HepG2 (cell line): ENCODE data around the gene ABHD12. TPM values are rescaled to one million over a fixed set of nuclear protein-coding genes. Genes with fewer than 3 reads are reported as not detected.

ENCODE experiments used
- ATAC-seq: fragments of 200-7000 bp; cut with Tn5 transposase; 3 replicates; pipeline ENCODE4 v1.9.1; 2020; ENCODE audit warnings: mild to moderate bottlenecking, moderate library complexity
- BruUV-seq: library from RNA; stranded (reverse); fragments of 400-500 nt; replicated peaks from 2 replicates; lab custom pipeline; 2021; lab: Mats Ljungman, UMichigan
- CTCF ChIA-PET: fragments of 300-600 bp; formaldehyde crosslinking; extraction: SDS; loops from one replicate; lab custom pipeline; 2021; ENCODE audit warnings: low total read pairs, inconsistent platforms, low intra/inter-chr PET ratio; lab: Yijun Ruan, JAX
- POLR2A ChIA-PET: fragments of 350-600 bp; sonication (Branson Sonifier 250); formaldehyde crosslinking; loops from one replicate; lab custom pipeline; 2020; ENCODE audit warnings: antibody characterized with exemption, inconsistent platforms; lab: Yijun Ruan, JAX
- DNase-seq: peaks from one replicate; pipeline ENCODE4 v3.0.0-alpha.2; 2015; ENCODE audit warnings: low spot score
- FAIRE-seq: peaks from 3 replicates; lab custom pipeline; 2011; peaks lifted over from hg19 to GRCh38; lab: Jason Lieb, UNC
- H2AFZ ChIP-seq: one replicate; pipeline ENCODE4 v1.6.1; 2011; ENCODE audit warnings: low read length, inconsistent platforms
- H3K27ac ChIP-seq: fragments of 300-600 bp; 3 replicates; pipeline ENCODE4 v1.8.0; 2011; ENCODE audit warnings: mixed run types, mild to moderate bottlenecking, mixed read lengths, low read length, inconsistent platforms; ENCODE audit not compliant: insufficient read depth; ENCODE audit errors: extremely low read length
- H3K27me3 ChIP-seq, 2 experiments: fragments of 200-600 bp in 1 of 2; 2 replicates in 1 of 2; 3 replicates in 1 of 2; pipeline versions ENCODE4 v1.6.0 to v1.8.0; 2011; ENCODE audit warnings: low read length in 2 of 2, mild to moderate bottlenecking in 2 of 2, moderate library complexity in 2 of 2, inconsistent platforms in 1 of 2; ENCODE audit not compliant: insufficient read depth in 2 of 2, control insufficient read depth in 1 of 2
- H3K36me3 ChIP-seq, 2 experiments: fragments of 200-600 bp in 1 of 2; replicated peaks in 1 of 2; 2 replicates in 1 of 2; 3 replicates in 1 of 2; pipeline versions ENCODE4 v1.5.1 to v1.8.0; 2011; ENCODE audit warnings: low read length in 2 of 2, inconsistent platforms in 1 of 2; ENCODE audit not compliant: insufficient read depth in 2 of 2, control insufficient read depth in 1 of 2
- H3K4me1 ChIP-seq: 2 replicates; pipeline ENCODE4 v1.5.1; 2012; ENCODE audit warnings: low read length, inconsistent platforms; ENCODE audit not compliant: insufficient read depth
- H3K4me2 ChIP-seq: 2 replicates; pipeline ENCODE4 v1.6.0; 2011; ENCODE audit warnings: low read depth, low read length, inconsistent platforms
- H3K4me3 ChIP-seq, 3 experiments: fragments of 200-600 bp in 1 of 3; sonication (generic), shearing (Covaris generic) in 1 of 3; replicated peaks in 1 of 3; 2 replicates each; pipeline ENCODE4 v1.5.1; 2011 to 2016; ENCODE audit warnings: low read length in 3 of 3, inconsistent platforms in 2 of 3, low read depth in 2 of 3, mild to moderate bottlenecking in 2 of 3, control low read depth in 1 of 3, mixed read lengths in 1 of 3; ENCODE audit not compliant: insufficient read depth in 1 of 3
- H3K79me2 ChIP-seq: one replicate; pipeline ENCODE4 v1.6.1; 2011; ENCODE audit warnings: low read length, inconsistent platforms; ENCODE audit not compliant: insufficient read depth
- H3K9ac ChIP-seq: 2 replicates; pipeline ENCODE4 v1.6.0; 2011; ENCODE audit warnings: mild to moderate bottlenecking, low read depth, low read length, inconsistent platforms; ENCODE audit not compliant: insufficient read depth
- H3K9me3 ChIP-seq: 2 replicates; pipeline ENCODE4 v1.5.1; 2012; ENCODE audit warnings: mild to moderate bottlenecking, low read length
- H4K20me1 ChIP-seq: 2 replicates; pipeline ENCODE4 v1.6.0; 2011; ENCODE audit warnings: inconsistent platforms, mild to moderate bottlenecking, low read length, moderate library complexity; ENCODE audit not compliant: insufficient read depth
- BHLHE40 ChIP-seq: IDR thresholded peaks from 2 replicates; pipeline ENCODE4 v1.6.1; 2011; ENCODE audit warnings: low read length, improper control_type of control experiment
- BRF2 ChIP-seq: sonication (generic); formaldehyde crosslinking; IDR thresholded peaks from 2 replicates; pipeline ENCODE4 v1.8.1; 2022; ENCODE audit warnings: mild to moderate bottlenecking, missing genetic modification reagents
- FIP1L1 ChIP-seq: fragments of 200-400 bp; formaldehyde crosslinking; IDR thresholded peaks from 2 replicates; pipeline ENCODE4 v1.6.1; 2018; ENCODE audit warnings: low read depth, mild to moderate bottlenecking, low read length, moderate library complexity, borderline replicate concordance; ENCODE audit not compliant: insufficient read depth
- FOXM1 ChIP-seq: sonication (generic); formaldehyde crosslinking; IDR thresholded peaks from 2 replicates; pipeline ENCODE4 v1.5.0; 2020; ENCODE audit warnings: missing genetic modification reagents
- HIC2 ChIP-seq: sonication (generic); formaldehyde crosslinking; IDR thresholded peaks from 2 replicates; pipeline ENCODE4 v1.9.0; 2022; ENCODE audit warnings: low read depth, missing genetic modification reagents
- MXD4 ChIP-seq: IDR thresholded peaks from 2 replicates; pipeline ENCODE4 v1.6.1; 2016; ENCODE audit warnings: mild to moderate bottlenecking, missing biosample characterization, missing genetic modification reagents
- MYC ChIP-seq: sonication (generic); formaldehyde crosslinking; IDR thresholded peaks from 2 replicates; pipeline ENCODE4 v1.9.0; 2021; ENCODE audit warnings: missing genetic modification reagents, borderline replicate concordance
- STAG1 ChIP-seq: sonication (generic); formaldehyde crosslinking; IDR thresholded peaks from 2 replicates; pipeline ENCODE4 v1.4.0; 2020; ENCODE audit warnings: missing genetic modification reagents
- TP53 ChIP-seq: sonication (generic); formaldehyde crosslinking; conservative IDR thresholded peaks from 2 replicates; pipeline ENCODE4 v1.4.0; 2020; ENCODE audit warnings: missing genetic modification reagents
- ZBTB34 ChIP-seq: sonication (generic); formaldehyde crosslinking; IDR thresholded peaks from 2 replicates; pipeline ENCODE4 v1.8.0; 2022; ENCODE audit warnings: mild to moderate bottlenecking, missing genetic modification reagents
- ZNF253 ChIP-seq: sonication (generic); formaldehyde crosslinking; IDR thresholded peaks from 2 replicates; pipeline ENCODE4 v1.8.0; 2022; ENCODE audit warnings: mild to moderate bottlenecking, missing genetic modification reagents, borderline replicate concordance
- ZNF510 ChIP-seq: sonication (generic); formaldehyde crosslinking; IDR thresholded peaks from 2 replicates; pipeline ENCODE4 v1.4.0; 2020; ENCODE audit warnings: low read depth, mild to moderate bottlenecking, missing genetic modification reagents
- ZNF674 ChIP-seq: sonication (generic); formaldehyde crosslinking; IDR thresholded peaks from 2 replicates; pipeline ENCODE4 v1.5.0; 2020; ENCODE audit warnings: low read depth, mild to moderate bottlenecking, missing genetic modification reagents
- ZNF720 ChIP-seq: sonication (generic); formaldehyde crosslinking; IDR thresholded peaks from 2 replicates; pipeline ENCODE4 v1.4.0; 2020; ENCODE audit warnings: missing genetic modification reagents
- ZNF747 ChIP-seq: sonication (generic); formaldehyde crosslinking; IDR thresholded peaks from 2 replicates; pipeline ENCODE4 v1.8.1; 2023; ENCODE audit warnings: missing genetic modification reagents, mild to moderate bottlenecking, borderline replicate concordance
- ZSCAN29 ChIP-seq: sonication (generic); formaldehyde crosslinking; conservative IDR thresholded peaks from 2 replicates; pipeline ENCODE4 v1.4.0; 2020; ENCODE audit warnings: mild to moderate bottlenecking, missing genetic modification reagents
- WGBS: methylation state at CpG from one replicate; pipeline ENCODE4 v1.1.6; 2017; ENCODE audit warnings: low lambda C conversion rate; 5-methylcytosine and 5-hydroxymethylcytosine counted together
- in situ Hi-C: cut with HindIII; loops from 2 replicates; pipeline ENCODE4 v1.10.0; 2017; ENCODE audit warnings: low pct_unique_long_range_greater_than_20kb; ENCODE audit not compliant: extremely low pct_ligation_motif_present
- intact Hi-C: fragments of 100-400 bp; cut with micrococcal nuclease; formaldehyde crosslinking; loops from one replicate; pipeline ENCODE4 v1.10.0; 2022; ENCODE audit not compliant: unreplicated experiment
- polyA plus RNA-seq, 8 experiments: library from polyadenylated mRNA; depleted of rRNA in 3 of 8; stranded (reverse) in 7 of 8; unstranded in 1 of 8; fragments of >200 nt; fragmentation: Illumina TruSeq in 4 of 8; extraction: Trizol in 4 of 8; gene quantifications; 2 replicates each; pipeline versions ENCODE4 v1.2.1 to v1.2.3, GENCODE V29; 2011 to 2016; ENCODE audit warnings: low read depth in 4 of 8, missing spikeins in 1 of 8, mixed read lengths in 1 of 8; ENCODE audit not compliant: insufficient read depth in 1 of 8
- total RNA-seq, 5 experiments: library from RNA; depleted of rRNA; stranded (reverse); fragments of >200 nt; fragmentation: Illumina TruSeq; extraction: Trizol; gene quantifications; 2 replicates each; pipeline ENCODE4 v1.2.3, GENCODE V29; 2016; ENCODE audit warnings: low read depth in 1 of 5
- TF ChIP-seq, protein P1 (sequence below): sonication (generic); formaldehyde crosslinking; IDR thresholded peaks from 2 replicates; pipeline ENCODE4 v1.5.0; 2020; ENCODE audit warnings: mild to moderate bottlenecking, missing genetic modification reagents, borderline replicate concordance

The ABHD12 gene
- total and polyA plus RNA-seq, 2 of the 13 experiments (the other 11 are each of a cell fraction or from before 2014, with no cell fraction given) = 23.5 to 72.1 TPM

DNA sequence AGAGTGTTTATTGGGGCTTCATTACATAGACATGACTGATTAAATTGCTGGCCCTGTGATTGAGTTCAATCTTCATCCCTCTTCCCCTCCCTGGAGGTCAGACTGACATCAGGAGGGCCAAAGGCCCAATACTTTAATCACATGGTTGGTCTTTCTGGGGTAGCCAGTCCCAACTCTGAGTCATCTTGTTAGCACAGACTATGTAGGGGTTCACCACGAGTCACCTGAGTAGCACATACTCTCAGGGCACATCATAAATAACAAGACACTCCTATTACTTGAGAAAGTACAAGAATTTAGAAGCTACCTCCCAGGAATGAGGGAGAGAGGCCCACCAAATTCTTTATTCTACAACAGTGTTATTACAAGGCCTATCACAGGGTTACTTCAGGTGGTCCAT lies 28.1 kb upstream of the ABHD12 start:
- Histone ChIP-seq H3K4me1 (no peaks in the 10 kb centered on the region), H3K27me3 (no peaks in the 10 kb centered on the region), H3K4me3 (no peak overlapping the region), H3K27ac (no peak overlapping the region), H3K9me3 (no peaks in the 10 kb centered on the region), H3K4me2 (no peak overlapping the region), H3K79me2 (no peaks in the 10 kb centered on the region), H4K20me1 (no peaks in the 10 kb centered on the region), H3K36me3 (peaks cover 15 to 45% of the 10 kb centered on the region in 2 experiments), H3K9ac (no peak overlapping the region), H2AFZ (no peak overlapping the region)
- TF ChIP-seq, protein P1, sequence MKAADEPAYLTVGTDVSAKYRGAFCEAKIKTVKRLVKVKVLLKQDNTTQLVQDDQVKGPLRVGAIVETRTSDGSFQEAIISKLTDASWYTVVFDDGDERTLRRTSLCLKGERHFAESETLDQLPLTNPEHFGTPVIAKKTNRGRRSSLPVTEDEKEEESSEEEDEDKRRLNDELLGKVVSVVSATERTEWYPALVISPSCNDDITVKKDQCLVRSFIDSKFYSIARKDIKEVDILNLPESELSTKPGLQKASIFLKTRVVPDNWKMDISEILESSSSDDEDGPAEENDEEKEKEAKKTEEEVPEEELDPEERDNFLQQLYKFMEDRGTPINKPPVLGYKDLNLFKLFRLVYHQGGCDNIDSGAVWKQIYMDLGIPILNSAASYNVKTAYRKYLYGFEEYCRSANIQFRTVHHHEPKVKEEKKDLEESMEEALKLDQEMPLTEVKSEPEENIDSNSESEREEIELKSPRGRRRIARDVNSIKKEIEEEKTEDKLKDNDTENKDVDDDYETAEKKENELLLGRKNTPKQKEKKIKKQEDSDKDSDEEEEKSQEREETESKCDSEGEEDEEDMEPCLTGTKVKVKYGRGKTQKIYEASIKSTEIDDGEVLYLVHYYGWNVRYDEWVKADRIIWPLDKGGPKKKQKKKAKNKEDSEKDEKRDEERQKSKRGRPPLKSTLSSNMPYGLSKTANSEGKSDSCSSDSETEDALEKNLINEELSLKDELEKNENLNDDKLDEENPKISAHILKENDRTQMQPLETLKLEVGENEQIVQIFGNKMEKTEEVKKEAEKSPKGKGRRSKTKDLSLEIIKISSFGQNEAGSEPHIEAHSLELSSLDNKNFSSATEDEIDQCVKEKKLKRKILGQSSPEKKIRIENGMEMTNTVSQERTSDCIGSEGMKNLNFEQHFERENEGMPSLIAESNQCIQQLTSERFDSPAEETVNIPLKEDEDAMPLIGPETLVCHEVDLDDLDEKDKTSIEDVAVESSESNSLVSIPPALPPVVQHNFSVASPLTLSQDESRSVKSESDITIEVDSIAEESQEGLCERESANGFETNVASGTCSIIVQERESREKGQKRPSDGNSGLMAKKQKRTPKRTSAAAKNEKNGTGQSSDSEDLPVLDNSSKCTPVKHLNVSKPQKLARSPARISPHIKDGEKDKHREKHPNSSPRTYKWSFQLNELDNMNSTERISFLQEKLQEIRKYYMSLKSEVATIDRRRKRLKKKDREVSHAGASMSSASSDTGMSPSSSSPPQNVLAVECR (CRISPR knock-in tag) = no peak
- TF ChIP-seq ZNF747 (CRISPR knock-in tag) = no peak
- no peak for TF ChIP-seq ZNF510 (CRISPR knock-in tag)
- no peak for TF ChIP-seq TP53 (CRISPR knock-in tag)
- TF ChIP-seq MXD4 = no peak
- TF ChIP-seq STAG1 (CRISPR knock-in tag) = no peak
- TF ChIP-seq ZNF674 (CRISPR knock-in tag) = no peak
- no peak for TF ChIP-seq BHLHE40
- no peak for TF ChIP-seq ZNF253 (CRISPR knock-in tag)
- no peak for TF ChIP-seq ZBTB34 (CRISPR knock-in tag)
- no peak for TF ChIP-seq MYC (CRISPR knock-in tag)
- no peak for TF ChIP-seq BRF2
- no peak for TF ChIP-seq ZNF720 (CRISPR knock-in tag)
- TF ChIP-seq FIP1L1 = no peak
- TF ChIP-seq HIC2 = no peak
- TF ChIP-seq ZSCAN29 (CRISPR knock-in tag) = no peak
- TF ChIP-seq FOXM1 (CRISPR knock-in tag) = no peak
- DNase-seq (no peak), ATAC-seq (no peak), FAIRE-seq (no peak)
- in situ Hi-C loops (no loop called here), intact Hi-C loops (no loop called here)
- 95% methylated on average over 1 of the region's 1 CpG for WGBS
- no TSS peak for BruUV-seq
- ChIA-PET POLR2A (no interaction called here), CTCF (no interaction called here)
